ENCODE data around the gene AUTS2. TPM values are rescaled to one million over a fixed set of nuclear protein-coding genes. Genes with fewer than 3 reads are reported as not detected.

AUTS2 gene
- total RNA-seq, 1 experiment from 2014 or later, result not detected

DNA sequence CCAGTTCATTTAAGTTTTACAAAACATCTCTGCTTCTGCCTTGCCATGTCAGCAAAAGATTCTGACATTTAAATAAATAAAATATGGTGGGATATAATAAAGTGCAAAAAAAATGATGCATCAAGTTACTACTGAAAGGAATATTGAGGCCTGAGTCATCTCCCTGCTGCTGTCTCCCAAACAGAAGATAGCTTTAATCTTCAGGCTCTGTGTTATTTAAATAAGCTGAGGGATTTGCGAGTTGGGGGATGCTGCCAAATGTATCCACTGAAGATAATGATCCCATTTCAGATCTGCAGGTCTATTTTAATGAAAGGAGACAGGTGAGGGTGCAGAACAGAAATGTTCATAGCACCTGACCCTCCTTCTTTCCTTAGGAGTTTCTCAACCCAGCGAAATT, 720.8 kb downstream of the AUTS2 start:
- H3K9me3 ChIP-seq (replicated peaks), result no peaks in the 10 kb centered on the region; the same call in none of the 2 replicates
- no peak overlapping the region for H3K27ac ChIP-seq
- no peaks in the 10 kb centered on the region for H3K36me3 ChIP-seq
- no peaks in the 10 kb centered on the region for H3K4me1 ChIP-seq (replicated peaks)
- DNase-seq (ENCODE audit: low read depth in 1 of 2, low spot score in 2 of 2), result no peak
- no peaks in the 10 kb centered on the region for H3K27me3 ChIP-seq (replicated peaks)
- no peak overlapping the region for H3K4me3 ChIP-seq

DNA sequence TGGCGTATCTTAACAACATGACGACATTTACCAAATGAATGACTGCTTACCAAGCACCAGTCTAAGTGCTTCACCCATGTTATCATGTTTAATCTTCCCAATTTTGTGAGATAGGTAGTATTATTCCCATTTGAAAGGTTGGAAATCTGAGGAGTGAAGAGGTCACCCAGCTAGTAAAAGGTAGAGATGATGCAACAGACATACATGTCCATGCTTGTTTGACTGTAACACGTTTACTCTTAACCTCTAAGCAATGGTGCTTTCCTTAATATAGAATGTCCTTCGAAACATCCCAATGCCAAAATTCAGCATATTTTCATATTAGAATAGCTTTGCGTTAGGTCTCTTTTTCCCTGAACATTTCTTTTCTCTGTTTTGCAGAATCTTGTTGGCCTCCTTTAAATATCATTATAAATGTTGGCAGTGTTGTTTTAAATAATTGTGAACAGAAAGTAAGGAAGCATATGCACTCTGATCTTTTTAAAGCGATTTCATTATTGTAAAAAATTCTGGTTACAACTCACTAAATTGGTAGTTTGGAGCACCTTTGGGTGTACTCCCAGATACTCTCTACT, 722.8 kb downstream of the AUTS2 start:
- DNase-seq (ENCODE audit: low read depth in 1 of 2, low spot score in 2 of 2), result no peak
- Histone ChIP-seq H3K4me1 (replicated peaks) (no peaks in the 10 kb centered on the region), H3K36me3 (no peaks in the 10 kb centered on the region)

DNA sequence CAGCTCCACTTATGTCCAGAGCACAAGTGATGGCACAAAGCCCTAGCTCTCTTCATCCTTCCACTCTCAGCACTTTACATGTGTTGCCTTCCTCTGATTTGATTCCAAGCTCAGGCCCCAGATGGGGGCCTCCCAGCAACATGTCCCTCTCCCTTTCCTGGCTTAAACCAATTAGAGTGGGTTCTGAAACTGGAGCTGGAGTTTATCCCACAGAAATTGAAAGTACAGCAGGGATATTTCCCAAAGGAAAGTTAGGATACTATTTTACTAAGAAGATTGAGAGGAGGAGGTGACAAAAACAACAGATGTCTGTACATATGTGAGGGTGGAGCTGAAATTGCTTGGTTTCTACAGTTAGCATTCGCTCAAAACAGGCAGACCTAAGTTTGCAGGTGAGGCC, 724.6 kb downstream of the AUTS2 start:
- no peaks in the 10 kb centered on the region for H3K27me3 ChIP-seq (replicated peaks)
- no peak overlapping the region for H3K27ac ChIP-seq
- no peaks in the 10 kb centered on the region; the same call in none of the 2 replicates for H3K9me3 ChIP-seq (replicated peaks)

More for the DNA sequence above, 722.8 kb downstream of the AUTS2 start:
- Histone ChIP-seq H3K9me3 (replicated peaks) (no peaks in the 10 kb centered on the region; the same call in none of the 2 replicates), H3K27ac (no peak overlapping the region), H3K27me3 (replicated peaks) (no peaks in the 10 kb centered on the region), H3K4me3 (no peak overlapping the region)

DNA sequence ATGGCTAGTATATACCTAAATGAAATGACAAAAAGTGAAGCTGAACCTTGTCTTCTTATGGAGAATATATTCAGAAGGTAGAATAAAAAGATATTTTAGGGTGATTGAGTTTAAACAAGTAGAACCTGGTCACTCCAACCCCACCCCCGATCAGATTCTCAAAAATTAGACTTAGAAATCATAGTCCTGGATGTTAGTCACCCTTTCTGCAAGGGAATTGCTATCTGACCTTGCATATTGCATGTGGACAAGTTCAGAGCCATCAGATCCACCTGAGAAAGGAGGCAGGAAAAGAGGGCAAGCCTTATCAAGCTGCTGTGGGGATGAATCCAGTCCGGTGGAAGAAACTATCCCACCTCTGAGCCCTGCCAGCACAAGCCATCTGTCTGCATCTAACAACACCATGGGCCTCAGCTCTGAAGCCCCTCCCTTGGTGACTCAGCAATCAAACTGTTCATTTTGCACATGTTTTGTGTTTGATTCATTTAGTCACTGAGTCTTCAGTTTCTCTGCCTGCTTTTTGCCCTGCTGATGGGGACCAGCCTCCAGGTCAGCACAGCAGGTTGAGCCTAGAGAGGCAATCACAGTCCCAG, 727.3 kb downstream of the AUTS2 start:
- no peak for DNase-seq (ENCODE audit: low read depth in 1 of 2, low spot score in 2 of 2)

More for the DNA sequence above, 724.6 kb downstream of the AUTS2 start:
- DNase-seq (ENCODE audit: low read depth in 1 of 2, low spot score in 2 of 2), result no peak
- Histone ChIP-seq H3K4me3 (no peak overlapping the region), H3K36me3 (no peaks in the 10 kb centered on the region), H3K4me1 (replicated peaks) (no peaks in the 10 kb centered on the region)

DNA sequence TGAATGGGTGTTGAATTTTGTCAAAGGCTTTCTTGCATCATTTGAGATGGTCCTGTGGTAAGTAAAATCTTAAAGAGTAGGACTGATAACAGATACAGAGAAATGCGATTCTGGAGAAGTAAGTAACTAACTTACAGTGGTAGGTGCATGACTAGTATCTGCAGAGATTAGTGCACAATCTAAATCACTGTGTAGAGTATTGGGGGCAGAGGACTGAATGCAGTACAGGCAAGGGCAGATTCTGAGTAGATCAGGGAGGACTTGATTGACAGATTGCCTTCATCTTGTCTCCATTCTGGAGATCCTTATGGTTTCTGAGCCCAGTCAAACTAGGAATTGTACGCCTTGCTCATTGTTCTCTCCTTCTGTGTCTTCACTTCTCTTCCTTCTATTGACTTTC, 736.0 kb downstream of the AUTS2 start:
- DNase-seq (ENCODE audit: low read depth in 1 of 2, low spot score in 2 of 2), result no peak
- H3K27me3 ChIP-seq (replicated peaks), result no peaks in the 10 kb centered on the region
- no peak overlapping the region for H3K27ac ChIP-seq
- no peaks in the 10 kb centered on the region for H3K36me3 ChIP-seq
- H3K9me3 ChIP-seq (replicated peaks), result no peaks in the 10 kb centered on the region
- H3K4me3 ChIP-seq, result no peak overlapping the region
- H3K4me1 ChIP-seq (replicated peaks), result no peaks in the 10 kb centered on the region

More for the DNA sequence above, 727.3 kb downstream of the AUTS2 start:
- H3K4me1 ChIP-seq (replicated peaks), result no peaks in the 10 kb centered on the region
- H3K36me3 ChIP-seq, result no peaks in the 10 kb centered on the region
- H3K4me3 ChIP-seq, result no peak overlapping the region
- H3K27ac ChIP-seq, result no peak overlapping the region
- no peaks in the 10 kb centered on the region; the same call in 1 of the 2 replicates for H3K9me3 ChIP-seq (replicated peaks)
- H3K27me3 ChIP-seq (replicated peaks), result no peaks in the 10 kb centered on the region

DNA sequence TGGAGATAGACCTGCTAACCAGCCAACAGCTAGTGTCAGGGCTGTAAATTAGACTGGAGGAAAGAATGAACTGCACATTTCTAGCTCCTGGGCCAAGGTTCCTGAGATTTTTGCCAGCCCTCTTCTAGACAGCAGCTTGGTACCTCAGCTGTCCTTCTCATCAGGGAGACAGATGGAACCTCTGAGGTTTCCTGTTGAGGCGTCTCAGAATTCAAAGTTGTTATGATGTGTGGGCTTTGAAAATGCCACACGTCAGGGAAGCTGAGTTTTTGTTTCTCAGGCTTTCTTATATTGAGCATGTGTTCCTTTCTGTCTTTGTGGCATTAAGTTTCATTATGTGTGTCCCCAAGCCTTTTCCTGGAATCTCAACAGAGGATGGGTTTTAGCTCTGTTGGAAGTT, 736.6 kb downstream of the AUTS2 start:
- no peaks in the 10 kb centered on the region for H3K27me3 ChIP-seq (replicated peaks)
- DNase-seq (ENCODE audit: low read depth in 1 of 2, low spot score in 2 of 2), result no peak
- H3K36me3 ChIP-seq, result no peaks in the 10 kb centered on the region
- H3K27ac ChIP-seq, result no peak overlapping the region
- H3K4me1 ChIP-seq (replicated peaks), result no peaks in the 10 kb centered on the region
- no peak overlapping the region for H3K4me3 ChIP-seq
- no peaks in the 10 kb centered on the region for H3K9me3 ChIP-seq (replicated peaks)

DNA sequence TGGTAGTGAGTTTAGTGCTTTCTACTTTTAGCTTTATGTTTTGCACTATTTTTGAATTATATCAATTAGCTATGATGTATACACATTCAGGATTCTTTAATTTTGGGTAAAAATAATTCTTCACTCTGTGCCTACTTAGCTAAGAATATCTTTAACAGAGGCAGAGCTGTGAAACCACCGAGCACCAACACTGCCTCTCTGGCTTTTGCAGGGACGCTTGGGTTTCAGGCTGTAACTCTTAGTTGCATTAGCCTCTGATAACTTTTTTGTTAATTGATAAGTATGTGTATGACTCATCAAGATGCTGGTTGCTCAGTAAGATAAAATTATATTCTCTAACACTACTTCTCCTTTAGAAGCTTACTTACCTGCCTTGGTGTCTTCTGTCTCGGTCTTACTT, 738.3 kb downstream of the AUTS2 start:
- Histone ChIP-seq H3K36me3 (no peaks in the 10 kb centered on the region), H3K27me3 (replicated peaks) (no peaks in the 10 kb centered on the region), H3K9me3 (replicated peaks) (no peaks in the 10 kb centered on the region), H3K27ac (no peak overlapping the region), H3K4me3 (no peak overlapping the region), H3K4me1 (replicated peaks) (no peaks in the 10 kb centered on the region)
- no peak for DNase-seq (ENCODE audit: low read depth in 1 of 2, low spot score in 2 of 2)

DNA sequence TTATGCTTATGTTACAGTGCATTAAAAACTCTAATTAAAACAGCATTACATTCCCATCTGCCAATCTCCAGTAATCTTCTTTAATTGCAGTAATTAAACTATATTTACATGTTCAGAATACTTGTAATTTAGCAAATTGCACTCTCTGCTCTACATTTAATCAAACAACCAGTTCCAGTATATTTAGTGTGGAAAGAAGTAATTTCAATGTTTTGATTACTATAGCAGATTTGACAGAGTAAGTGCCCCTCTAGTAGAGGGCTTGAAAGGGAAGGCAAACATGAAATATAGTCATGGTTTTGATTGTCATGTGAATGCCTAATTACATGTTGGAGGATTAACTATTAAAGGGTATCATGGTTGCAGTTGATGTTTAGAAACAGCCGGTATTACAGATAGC, 739.7 kb downstream of the AUTS2 start:
- no peak for DNase-seq (ENCODE audit: low read depth in 1 of 2, low spot score in 2 of 2)
- Histone ChIP-seq H3K27me3 (replicated peaks) (no peaks in the 10 kb centered on the region), H3K27ac (no peak overlapping the region), H3K9me3 (replicated peaks) (no peaks in the 10 kb centered on the region), H3K4me3 (no peak overlapping the region), H3K4me1 (replicated peaks) (no peaks in the 10 kb centered on the region), H3K36me3 (no peaks in the 10 kb centered on the region)

DNA sequence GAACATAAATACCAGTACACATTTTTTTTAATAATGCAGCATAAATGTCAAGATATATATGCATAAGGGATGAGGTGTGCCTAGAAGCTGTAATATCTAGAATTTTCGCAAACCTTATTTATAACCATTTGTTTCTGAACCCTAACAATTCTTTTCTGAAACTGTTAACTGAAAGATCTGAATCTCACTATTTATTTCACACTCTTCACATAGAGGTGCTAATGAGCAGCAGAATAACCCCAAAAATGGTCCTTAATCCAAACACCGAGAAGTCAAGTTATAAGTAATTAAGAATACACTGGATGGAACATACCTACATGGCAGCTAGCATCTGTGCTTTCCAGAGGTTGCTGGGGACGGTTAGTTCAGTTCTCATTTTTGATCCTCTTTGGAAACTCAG, 742.0 kb downstream of the AUTS2 start:
- no peak overlapping the region for H3K4me3 ChIP-seq
- no peaks in the 10 kb centered on the region for H3K36me3 ChIP-seq
- H3K4me1 ChIP-seq (replicated peaks), result no peaks in the 10 kb centered on the region
- H3K27ac ChIP-seq, result no peak overlapping the region
- H3K27me3 ChIP-seq (replicated peaks), result no peaks in the 10 kb centered on the region
- H3K9me3 ChIP-seq (replicated peaks), result no peaks in the 10 kb centered on the region
- no peak for DNase-seq (ENCODE audit: low read depth in 1 of 2, low spot score in 2 of 2)

DNA sequence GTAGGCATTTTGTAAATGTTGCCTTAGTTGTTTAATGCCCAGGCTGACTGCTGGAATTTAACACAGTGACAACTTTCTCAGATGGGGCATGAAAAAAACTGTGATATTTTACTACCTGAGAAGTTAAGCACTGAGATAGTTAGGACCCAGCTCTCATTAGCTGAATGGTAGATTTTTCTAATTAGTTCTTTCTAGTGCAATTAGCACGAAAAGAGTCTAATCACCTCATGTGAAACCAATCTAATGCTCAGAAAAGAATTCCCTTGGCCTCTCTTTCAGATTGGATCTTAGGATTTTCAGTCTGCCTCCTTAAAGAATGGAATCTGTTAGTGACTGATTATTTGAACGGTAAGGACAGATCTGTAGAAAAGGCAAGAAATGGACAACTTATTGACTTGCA, 743.2 kb downstream of the AUTS2 start:
- Histone ChIP-seq H3K4me3 (no peak overlapping the region), H3K27ac (no peak overlapping the region), H3K9me3 (replicated peaks) (no peaks in the 10 kb centered on the region), H3K27me3 (replicated peaks) (no peaks in the 10 kb centered on the region), H3K4me1 (replicated peaks) (no peaks in the 10 kb centered on the region), H3K36me3 (no peaks in the 10 kb centered on the region)
- DNase-seq (ENCODE audit: low read depth in 1 of 2, low spot score in 2 of 2), result no peak

DNA sequence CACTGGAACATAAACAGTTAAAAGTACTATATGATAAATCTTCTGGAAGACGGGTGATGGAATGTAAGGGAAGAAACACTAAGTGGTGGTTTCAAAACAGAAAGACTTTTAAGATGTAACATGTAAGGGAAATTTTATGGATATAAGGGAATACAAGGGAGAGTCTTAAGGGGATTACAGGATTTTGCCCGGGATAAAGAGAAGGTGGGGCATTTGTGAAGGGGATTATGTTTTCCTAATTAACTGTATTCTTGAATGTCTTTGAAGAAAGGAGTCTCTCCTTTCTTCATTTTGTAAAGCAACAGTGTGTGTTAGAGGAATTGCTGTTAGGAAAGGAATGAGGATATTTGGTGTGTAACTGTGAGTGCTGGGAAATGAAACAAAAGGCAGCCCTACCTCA, 745.2 kb downstream of the AUTS2 start:
- no peaks in the 10 kb centered on the region for H3K9me3 ChIP-seq (replicated peaks)
- H3K4me1 ChIP-seq (replicated peaks), result no peaks in the 10 kb centered on the region
- no peak overlapping the region for H3K4me3 ChIP-seq
- no peak overlapping the region for H3K27ac ChIP-seq
- no peak for DNase-seq (ENCODE audit: low read depth in 1 of 2, low spot score in 2 of 2)
- H3K36me3 ChIP-seq, result no peaks in the 10 kb centered on the region
- H3K27me3 ChIP-seq (replicated peaks), result no peaks in the 10 kb centered on the region

DNA sequence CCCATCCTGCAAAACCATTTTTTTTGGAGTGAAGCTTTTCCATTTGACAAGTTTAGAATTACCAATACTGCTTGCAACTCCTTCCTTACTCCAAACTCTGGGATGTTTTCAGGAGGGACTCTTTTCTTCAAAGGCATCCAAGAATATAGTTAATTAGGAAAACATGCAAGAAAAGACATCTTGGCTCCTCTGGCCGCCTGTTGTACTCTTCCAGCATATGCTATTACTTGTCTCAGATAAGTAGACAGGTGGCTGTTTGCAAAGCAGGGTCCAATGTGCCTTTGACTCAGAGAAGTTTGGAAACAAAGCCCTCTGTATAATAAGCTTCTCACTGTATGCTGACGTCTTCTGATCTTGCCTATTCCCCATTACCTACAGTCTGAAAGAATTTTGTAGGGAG, 746.5 kb downstream of the AUTS2 start:
- Histone ChIP-seq H3K36me3 (no peaks in the 10 kb centered on the region), H3K4me3 (no peak overlapping the region), H3K27ac (no peak overlapping the region), H3K27me3 (replicated peaks) (no peaks in the 10 kb centered on the region), H3K9me3 (replicated peaks) (no peaks in the 10 kb centered on the region), H3K4me1 (replicated peaks) (no peaks in the 10 kb centered on the region)
- no peak for DNase-seq (ENCODE audit: low read depth in 1 of 2, low spot score in 2 of 2)

DNA sequence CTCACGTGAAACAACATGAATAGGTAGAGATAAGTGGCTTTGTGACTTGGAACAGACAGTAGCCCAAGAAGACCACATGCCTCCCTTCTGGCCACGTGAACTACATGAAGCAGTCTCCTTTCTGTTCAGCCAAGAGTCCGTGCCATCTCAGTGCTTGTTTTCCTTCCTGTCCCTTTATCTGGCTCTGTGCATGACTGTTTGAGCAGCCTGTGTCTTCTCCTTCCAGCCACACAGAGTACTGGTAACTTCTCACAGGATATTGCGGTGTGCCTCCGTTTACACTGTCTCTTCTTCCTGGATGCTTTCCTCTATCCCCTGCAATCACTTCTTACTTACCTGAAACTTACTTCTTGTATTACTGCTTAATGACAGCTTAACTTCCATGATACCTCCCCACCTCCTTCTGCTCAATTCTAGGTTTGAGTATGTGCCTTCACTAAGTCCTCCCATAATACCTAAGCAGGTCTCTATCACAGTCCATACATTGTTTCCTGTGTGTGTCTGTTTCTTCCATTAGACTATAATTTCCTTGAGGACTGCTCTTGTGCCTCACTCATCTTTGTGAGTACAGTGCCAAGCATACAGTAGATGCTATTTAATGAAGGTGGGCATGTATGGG, 748.7 kb downstream of the AUTS2 start:
- Histone ChIP-seq H3K36me3 (no peaks in the 10 kb centered on the region), H3K4me1 (replicated peaks) (no peaks in the 10 kb centered on the region), H3K27me3 (replicated peaks) (no peaks in the 10 kb centered on the region), H3K9me3 (replicated peaks) (no peaks in the 10 kb centered on the region), H3K4me3 (no peak overlapping the region), H3K27ac (no peak overlapping the region)
- DNase-seq (ENCODE audit: low read depth in 1 of 2, low spot score in 2 of 2), result no peak

DNA sequence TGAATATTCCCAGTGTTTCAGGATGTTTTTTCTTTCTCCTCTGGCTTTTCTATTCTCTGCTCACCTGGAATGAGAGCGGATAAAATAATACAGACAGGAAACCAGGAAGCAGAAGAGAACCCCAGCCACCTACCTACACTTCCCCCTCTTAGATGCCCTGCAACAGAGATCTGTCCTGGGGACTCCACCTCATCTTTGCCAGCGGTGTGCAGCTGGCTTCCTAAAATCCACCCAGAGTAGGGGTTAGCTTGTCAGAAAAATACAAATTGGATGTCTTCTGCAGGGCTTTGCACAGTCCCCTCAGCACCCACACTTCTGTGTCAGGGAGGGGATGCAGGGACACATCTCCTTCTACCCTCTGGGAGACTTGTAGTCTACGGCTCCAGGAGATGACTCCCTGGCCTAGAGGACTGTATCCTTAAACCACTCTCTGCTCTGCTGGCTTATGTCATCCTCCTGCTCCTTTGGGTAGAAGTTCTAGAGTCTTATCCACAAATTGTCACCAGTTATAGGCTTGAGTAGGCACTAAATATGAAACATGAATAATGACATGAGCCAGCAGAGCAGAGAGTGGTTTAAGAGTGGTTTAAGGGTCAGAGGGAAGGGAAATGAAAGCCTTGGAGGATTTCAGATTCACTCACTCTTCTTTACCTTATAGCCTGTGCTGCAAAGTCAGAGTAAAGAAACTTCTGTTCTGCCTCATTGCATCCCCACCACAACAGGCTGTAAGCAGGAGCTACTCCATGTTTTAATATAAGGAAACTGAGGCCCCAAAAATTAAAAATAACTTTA, 749.4 kb downstream of the AUTS2 start:
- Histone ChIP-seq H3K4me1 (replicated peaks) (no peaks in the 10 kb centered on the region), H3K27ac (no peak overlapping the region), H3K9me3 (replicated peaks) (no peaks in the 10 kb centered on the region), H3K36me3 (no peaks in the 10 kb centered on the region), H3K27me3 (replicated peaks) (no peaks in the 10 kb centered on the region), H3K4me3 (no peak overlapping the region)
- DNase-seq (ENCODE audit: low read depth in 1 of 2, low spot score in 2 of 2), result no peak

Measured in SJSA1 (cell line).